ENCODE results near the gene FEN1. TPM values are rescaled to one million over a fixed set of nuclear protein-coding genes. Genes with fewer than 3 reads are reported as not detected.

FEN1 gene
- total and polyA plus RNA-seq, 2 of the 13 experiments (the other 11 are each of a cell fraction or from before 2014, with no cell fraction given), result 12.4 to 102 TPM

DNA sequence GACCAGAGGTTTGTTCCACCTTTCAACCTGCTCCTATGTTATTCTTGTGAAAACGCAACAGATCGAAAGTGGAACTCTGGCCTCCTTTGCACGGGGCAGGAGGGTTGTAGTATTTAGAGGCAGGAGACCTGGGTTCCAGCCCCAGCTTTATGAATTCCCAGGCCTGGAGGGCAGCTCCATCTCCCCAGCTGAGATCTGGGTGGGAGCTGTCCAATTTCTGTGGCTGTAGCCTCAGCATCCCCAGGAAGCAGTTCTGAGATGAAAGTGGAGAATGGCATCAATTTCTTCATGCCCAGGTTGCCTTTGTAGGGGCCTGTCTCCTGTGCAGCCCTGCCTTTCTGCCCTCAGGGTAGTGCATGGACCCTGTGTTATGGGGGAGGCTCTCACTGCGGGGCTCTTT is 39.5 kb downstream of the FEN1 start:
- TF ChIP-seq, protein P1, sequence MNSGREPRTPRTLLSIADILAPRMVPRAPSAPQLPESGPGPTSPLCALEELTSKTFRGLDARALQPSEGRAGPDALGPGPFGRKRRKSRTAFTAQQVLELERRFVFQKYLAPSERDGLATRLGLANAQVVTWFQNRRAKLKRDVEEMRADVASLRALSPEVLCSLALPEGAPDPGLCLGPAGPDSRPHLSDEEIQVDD (CRISPR knock-in tag; IDR thresholded peaks at IDR 0.05; ENCODE audit: borderline replicate concordance), result no peak
- TF ChIP-seq, protein P2, sequence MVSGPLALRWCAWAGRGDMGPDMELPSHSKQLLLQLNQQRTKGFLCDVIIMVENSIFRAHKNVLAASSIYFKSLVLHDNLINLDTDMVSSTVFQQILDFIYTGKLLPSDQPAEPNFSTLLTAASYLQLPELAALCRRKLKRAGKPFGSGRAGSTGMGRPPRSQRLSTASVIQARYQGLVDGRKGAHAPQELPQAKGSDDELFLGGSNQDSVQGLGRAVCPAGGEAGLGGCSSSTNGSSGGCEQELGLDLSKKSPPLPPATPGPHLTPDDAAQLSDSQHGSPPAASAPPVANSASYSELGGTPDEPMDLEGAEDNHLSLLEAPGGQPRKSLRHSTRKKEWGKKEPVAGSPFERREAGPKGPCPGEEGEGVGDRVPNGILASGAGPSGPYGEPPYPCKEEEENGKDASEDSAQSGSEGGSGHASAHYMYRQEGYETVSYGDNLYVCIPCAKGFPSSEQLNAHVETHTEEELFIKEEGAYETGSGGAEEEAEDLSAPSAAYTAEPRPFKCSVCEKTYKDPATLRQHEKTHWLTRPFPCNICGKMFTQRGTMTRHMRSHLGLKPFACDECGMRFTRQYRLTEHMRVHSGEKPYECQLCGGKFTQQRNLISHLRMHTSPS (CRISPR knock-in tag; IDR thresholded peaks at IDR 0.05; ENCODE audit: low read depth), result no peak
- no peak for TF ChIP-seq TEAD3 (CRISPR knock-in tag; optimal IDR thresholded peaks at IDR 0.05; ENCODE audit: borderline replicate concordance)
- no peak for TF ChIP-seq RORA (CRISPR knock-in tag; IDR thresholded peaks at IDR 0.05)
- TF ChIP-seq ZNF512 (CRISPR knock-in tag; IDR thresholded peaks at IDR 0.05), result no peak
- no peak for TF ChIP-seq KDM6A (CRISPR knock-in tag; IDR thresholded peaks at IDR 0.05; ENCODE audit: low read depth)
- TF ChIP-seq SMARCC2 (IDR thresholded peaks at IDR 0.05), result no peak
- TF ChIP-seq ZNF674 (CRISPR knock-in tag; IDR thresholded peaks at IDR 0.05; ENCODE audit: low read depth), result no peak
- TF ChIP-seq U2AF1 (optimal IDR thresholded peaks at IDR 0.05; ENCODE audit: low read depth, low read length), result no peak

More for the DNA sequence above, 39.5 kb downstream of the FEN1 start:
- no peaks in the 10 kb centered on the region for H4K20me1 ChIP-seq (ENCODE audit: insufficient read depth, low read length)
- ATAC-seq (no peak), DNase-seq (ENCODE audit: low spot score) (no peak), FAIRE-seq (no peak)
- no peaks in the 10 kb centered on the region for H3K36me3 ChIP-seq (replicated peaks in 1 of 2; ENCODE audit: control insufficient read depth in 1 of 2, insufficient read depth in 2 of 2, low read length in 2 of 2)
- in situ Hi-C loops (cut with HindIII; ENCODE audit: extremely low pct_ligation_motif_present, low pct_unique_long_range_greater_than_20kb), result no loop called here
- H3K4me1 ChIP-seq (ENCODE audit: insufficient read depth, low read length), result peaks cover 34% of the 10 kb centered on the region
- intact Hi-C loops (cut with micrococcal nuclease; ENCODE audit: unreplicated experiment), result no loop called here
- H3K27ac ChIP-seq (ENCODE audit: extremely low read length, insufficient read depth, low read length), result no peak overlapping the region
- no peaks in the 10 kb centered on the region for H3K27me3 ChIP-seq (ENCODE audit: control insufficient read depth in 1 of 2, insufficient read depth in 2 of 2, low read length in 2 of 2)
- no peaks in the 10 kb centered on the region for H3K9me3 ChIP-seq (ENCODE audit: low read length)
- BruUV-seq (replicated peaks), result no TSS peak
- POLR2A ChIA-PET, result no interaction called here
- H3K79me2 ChIP-seq (ENCODE audit: insufficient read depth, low read length), result peaks cover 33% of the 10 kb centered on the region
- CTCF ChIA-PET (ENCODE audit: low intra/inter-chr PET ratio, low total read pairs), result no interaction called here
- H2AFZ ChIP-seq (ENCODE audit: low read length), result no peak overlapping the region
- WGBS (ENCODE audit: low lambda C conversion rate), result 94% methylated on average over 3 of the region's 4 CpGs
- H3K9ac ChIP-seq (ENCODE audit: insufficient read depth, low read depth, low read length), result no peak overlapping the region
- no peak overlapping the region for H3K4me3 ChIP-seq (replicated peaks in 1 of 3; ENCODE audit: insufficient read depth in 1 of 3, low read depth in 2 of 3, low read length in 3 of 3)
- no peak overlapping the region for H3K4me2 ChIP-seq (ENCODE audit: low read depth, low read length)
